Measurements from ENCODE around the gene MORC1.

- TF ChIP-seq CTCF (IDR thresholded peaks at IDR 0.05; ENCODE audit: low read length): no peak
- no peak for TF ChIP-seq EZH2 (IDR thresholded peaks at IDR 0.05; ENCODE audit: borderline replicate concordance, low read length)
Measured at GRCh38 chr3:109112946-109113760, 4.8 kb downstream of the MORC1 start.

All from OCI-LY1 (cell line).